Left lung (tissue), 10 donors: Measurements from ENCODE around the gene LDLRAD1. TPM values are rescaled to one million over a fixed set of nuclear protein-coding genes. Genes with fewer than 3 reads are reported as not detected.
A peak's percentile ranks its signal among the peaks of the same experiment; 100 is the strongest.

Experiments used
- ATAC-seq: fragments of 200-7000 bp; cut with Tn5 transposase; one replicate; pipeline ENCODE4 v1.9.1; 2020; ENCODE audit warnings: moderate library complexity
- DNase-seq, 4 donors: peaks; one replicate each; pipeline ENCODE4 v3.0.0-alpha.2; 2013 to 2020
- H3K27ac ChIP-seq, 2 donors: fragments of 200-600 bp; sonication (generic) in 1 of 2; one replicate each; pipeline versions ENCODE4 v1.5.0 to v1.8.0; 2020 to 2021
- H3K27me3 ChIP-seq, 2 donors: fragments of 200-600 bp; sonication (generic) in 1 of 2; one replicate each; pipeline versions ENCODE4 v1.5.0 to v1.8.0; 2020 to 2021
- H3K36me3 ChIP-seq, 2 donors: fragments of 200-600 bp; sonication (generic) in 1 of 2; one replicate each; pipeline versions ENCODE4 v1.5.0 to v1.8.0; 2020 to 2021
- H3K4me1 ChIP-seq, 2 donors: fragments of 200-600 bp; one replicate each; pipeline ENCODE4 v1.8.0; 2021
- H3K4me3 ChIP-seq, 2 donors: fragments of 200-600 bp; sonication (generic) in 1 of 2; one replicate each; pipeline versions ENCODE4 v1.5.0 to v1.8.0; 2020 to 2021; ENCODE audit warnings: mild to moderate bottlenecking in 1 of 2
- H3K9me3 ChIP-seq, 2 donors: fragments of 200-600 bp; sonication (generic) in 1 of 2; one replicate each; pipeline versions ENCODE4 v1.5.0 to v1.8.0; 2020 to 2021
- intact Hi-C, 2 donors: fragments of 100-400 bp; cut with DNase I; formaldehyde crosslinking; loops; one replicate each; pipeline versions ENCODE4 v1.11.2 to v1.14.2; 2022
- polyA plus RNA-seq, 6 donors: library from polyadenylated mRNA; unstranded; fragments of 120-200 nt; gene quantifications; one replicate each; pipeline ENCODE4 v1.2.1, GENCODE V29; 2013; ENCODE audit not compliant: insufficient read length in 6 of 6
- total RNA-seq, 2 donors: library from RNA; stranded (reverse); fragmentation: NEBNext Ultra II Directional; extraction: Animal tissue kit (Norgen Biotek cat#: 25700); gene quantifications; one replicate each; pipeline ENCODE4 v1.2.1, GENCODE V29; 2021
- TF ChIP-seq, protein P1 (sequence below), 2 donors: fragments of 200-600 bp; sonication (generic) in 1 of 2; IDR thresholded peaks; one replicate each; pipeline versions ENCODE4 v1.5.0 to v1.8.0; 2021; ENCODE audit warnings: antibody characterized with exemption in 2 of 2
- donor health status: DM: no; HTN: yes; CAD: no.
- donor health status: DM: no; HTN: no; CAD: no.

Gene LDLRAD1
- total and polyA plus RNA-seq, 8 donors, result 0.68 to 6.9 (median 3.9) TPM; not detected in 1

DNA sequence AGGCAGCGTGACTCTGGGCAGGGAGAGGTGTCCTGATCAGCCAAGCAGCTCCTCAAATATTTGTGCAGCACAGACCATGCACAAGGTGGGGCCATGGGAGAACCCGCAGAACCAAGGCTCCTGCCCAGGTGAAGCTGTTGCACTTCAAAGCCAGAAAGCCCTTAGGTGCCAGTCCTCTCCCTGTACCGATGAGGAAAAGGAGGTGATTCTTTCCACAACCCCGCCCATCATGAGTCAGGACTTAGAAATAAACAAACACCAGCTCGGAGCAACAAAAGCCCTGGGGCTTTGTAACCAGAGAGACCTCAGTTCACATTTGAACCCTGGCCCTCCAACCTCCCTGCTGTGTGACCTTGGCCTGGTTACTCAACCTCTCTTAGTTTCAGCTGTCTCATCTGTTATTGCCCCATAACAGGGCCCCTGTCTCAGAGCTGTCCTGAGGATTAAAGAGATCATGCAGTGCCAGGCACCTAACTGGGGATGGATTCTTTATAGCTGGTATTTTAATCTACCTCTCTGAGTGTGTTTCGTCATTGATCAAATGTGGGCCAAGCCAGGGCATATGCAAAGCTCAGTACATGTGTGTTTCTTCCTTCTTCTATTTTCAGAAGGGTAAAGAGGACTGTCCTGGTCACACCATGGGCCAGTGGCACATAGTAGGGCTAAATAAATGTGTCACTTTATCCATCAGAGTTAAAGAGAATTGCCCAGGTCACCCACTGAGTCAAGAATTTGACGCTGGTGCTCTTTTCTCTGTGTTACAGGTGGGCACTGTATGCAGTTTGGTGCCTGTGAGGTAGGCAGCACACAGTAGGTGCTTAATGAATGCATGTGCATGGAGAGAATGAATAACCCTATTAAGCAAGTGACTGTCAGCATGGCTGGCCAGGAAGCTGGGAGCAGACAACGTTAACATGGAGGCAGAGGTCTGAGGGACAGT lies 1.4 kb downstream of the LDLRAD1 start:
- Histone ChIP-seq H3K27me3 (peaks cover 0 to 20% of the 10 kb centered on the region in 2 donors), H3K9me3 (no peaks in the 10 kb centered on the region), H3K27ac (no peak overlapping the region), H3K4me3 (no peak overlapping the region), H3K36me3 (no peaks in the 10 kb centered on the region), H3K4me1 (no peaks in the 10 kb centered on the region)
- TF ChIP-seq, protein P1, sequence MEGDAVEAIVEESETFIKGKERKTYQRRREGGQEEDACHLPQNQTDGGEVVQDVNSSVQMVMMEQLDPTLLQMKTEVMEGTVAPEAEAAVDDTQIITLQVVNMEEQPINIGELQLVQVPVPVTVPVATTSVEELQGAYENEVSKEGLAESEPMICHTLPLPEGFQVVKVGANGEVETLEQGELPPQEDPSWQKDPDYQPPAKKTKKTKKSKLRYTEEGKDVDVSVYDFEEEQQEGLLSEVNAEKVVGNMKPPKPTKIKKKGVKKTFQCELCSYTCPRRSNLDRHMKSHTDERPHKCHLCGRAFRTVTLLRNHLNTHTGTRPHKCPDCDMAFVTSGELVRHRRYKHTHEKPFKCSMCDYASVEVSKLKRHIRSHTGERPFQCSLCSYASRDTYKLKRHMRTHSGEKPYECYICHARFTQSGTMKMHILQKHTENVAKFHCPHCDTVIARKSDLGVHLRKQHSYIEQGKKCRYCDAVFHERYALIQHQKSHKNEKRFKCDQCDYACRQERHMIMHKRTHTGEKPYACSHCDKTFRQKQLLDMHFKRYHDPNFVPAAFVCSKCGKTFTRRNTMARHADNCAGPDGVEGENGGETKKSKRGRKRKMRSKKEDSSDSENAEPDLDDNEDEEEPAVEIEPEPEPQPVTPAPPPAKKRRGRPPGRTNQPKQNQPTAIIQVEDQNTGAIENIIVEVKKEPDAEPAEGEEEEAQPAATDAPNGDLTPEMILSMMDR (IDR thresholded peaks at IDR 0.05), result no peak
- intact Hi-C loops, result no loop called here
- peak in 1 of 4 donors; percentile 56 for DNase-seq
- peak; percentile 90 for ATAC-seq

- H3K4me1 ChIP-seq, result no peaks in the 10 kb centered on the region
- H3K36me3 ChIP-seq, result no peaks in the 10 kb centered on the region
- ATAC-seq (no peak), DNase-seq (no peak)
- intact Hi-C loops, result no loop called here
- TF ChIP-seq, protein P1 (IDR thresholded peaks at IDR 0.05), result no peak
- H3K4me3 ChIP-seq, result no peak overlapping the region
- H3K27ac ChIP-seq, result no peak overlapping the region
- H3K9me3 ChIP-seq, result no peaks in the 10 kb centered on the region
- peaks cover 0 to 22% of the 10 kb centered on the region in 2 donors for H3K27me3 ChIP-seq
These were observed 3.9 kb downstream of the LDLRAD1 start for GRCh38 chr1:54014009-54014629.

- H3K27me3 ChIP-seq, result peaks cover 0 to 27% of the 10 kb centered on the region in 2 donors
- no peaks in the 10 kb centered on the region for H3K9me3 ChIP-seq
- no peak overlapping the region for H3K4me3 ChIP-seq
- DNase-seq (no peak), ATAC-seq (no peak)
- no peak overlapping the region for H3K27ac ChIP-seq
- no peaks in the 10 kb centered on the region for H3K4me1 ChIP-seq
- intact Hi-C loops, result no loop called here
- no peaks in the 10 kb centered on the region for H3K36me3 ChIP-seq
- TF ChIP-seq, protein P1 (IDR thresholded peaks at IDR 0.05), result no peak
These were observed 4.5 kb downstream of the LDLRAD1 start for GRCh38 chr1:54013393-54014008.

- Histone ChIP-seq H3K27ac (no peak overlapping the region), H3K36me3 (no peaks in the 10 kb centered on the region), H3K4me1 (no peaks in the 10 kb centered on the region), H3K4me3 (no peak overlapping the region), H3K27me3 (peaks cover 0 to 34% of the 10 kb centered on the region in 2 donors), H3K9me3 (no peaks in the 10 kb centered on the region)
- intact Hi-C loops, result no loop called here
- TF ChIP-seq, protein P1 (IDR thresholded peaks at IDR 0.05), result no peak
- ATAC-seq (no peak), DNase-seq (no peak)
These were observed 5.1 kb downstream of the LDLRAD1 start for GRCh38 chr1:54012863-54013262.

GRCh38 chr1:54012008-54012325 lies 6.0 kb downstream of the LDLRAD1 start:
- Histone ChIP-seq H3K36me3 (no peaks in the 10 kb centered on the region), H3K4me1 (no peaks in the 10 kb centered on the region), H3K4me3 (no peak overlapping the region), H3K27ac (no peak overlapping the region), H3K27me3 (peaks cover 0 to 37% of the 10 kb centered on the region in 2 donors), H3K9me3 (no peaks in the 10 kb centered on the region)
- intact Hi-C loops, result no loop called here
- TF ChIP-seq, protein P1 (IDR thresholded peaks at IDR 0.05), result no peak
- DNase-seq (no peak), ATAC-seq (no peak)
